Keratinocyte (primary cell): ENCODE data around the gene DHRSX.

Source experiments
- EZH2 ChIP-seq: IDR thresholded peaks from one replicate; pipeline ENCODE4 v1.6.1; 2012; ENCODE audit warnings: inconsistent platforms, mild to moderate bottlenecking, low read length, moderate library complexity
- TF ChIP-seq, protein P1 (sequence below), 3 experiments: IDR thresholded peaks in 1 of 3; conservative IDR thresholded peaks in 1 of 3; optimal IDR thresholded peaks in 1 of 3; 2 replicates in 2 of 3; 3 replicates in 1 of 3; pipeline versions ENCODE3 to v1.5.1; 2011; ENCODE audit warnings: low read length in 3 of 3, mild to moderate bottlenecking in 3 of 3, moderate library complexity in 2 of 3, control low read depth in 1 of 3, inconsistent platforms in 1 of 3; ENCODE audit not compliant: insufficient read depth in 2 of 3; ENCODE audit errors: extremely low read depth in 1 of 3

DNA sequence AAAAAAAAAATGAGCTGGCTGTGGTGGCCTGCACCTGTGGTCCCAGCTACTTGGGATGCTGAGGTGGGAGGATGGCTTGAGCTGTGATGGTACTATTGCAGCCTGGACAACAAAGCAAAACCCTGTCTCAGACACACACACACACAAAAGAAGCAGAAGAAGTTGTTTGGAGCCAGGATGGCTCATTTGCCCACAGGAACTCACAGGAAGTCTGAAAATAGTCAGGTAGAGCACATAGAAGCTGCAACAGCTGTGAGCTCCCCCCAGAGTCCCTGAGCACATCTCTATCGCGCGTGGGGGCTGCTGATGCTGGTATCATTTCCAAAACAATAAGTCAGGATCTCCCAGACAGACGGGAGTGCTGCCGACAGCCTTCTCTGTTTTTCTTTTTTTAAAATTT lies 13.4 kb upstream of the DHRSX start:
- TF ChIP-seq EZH2, result no peak
- TF ChIP-seq, protein P1, sequence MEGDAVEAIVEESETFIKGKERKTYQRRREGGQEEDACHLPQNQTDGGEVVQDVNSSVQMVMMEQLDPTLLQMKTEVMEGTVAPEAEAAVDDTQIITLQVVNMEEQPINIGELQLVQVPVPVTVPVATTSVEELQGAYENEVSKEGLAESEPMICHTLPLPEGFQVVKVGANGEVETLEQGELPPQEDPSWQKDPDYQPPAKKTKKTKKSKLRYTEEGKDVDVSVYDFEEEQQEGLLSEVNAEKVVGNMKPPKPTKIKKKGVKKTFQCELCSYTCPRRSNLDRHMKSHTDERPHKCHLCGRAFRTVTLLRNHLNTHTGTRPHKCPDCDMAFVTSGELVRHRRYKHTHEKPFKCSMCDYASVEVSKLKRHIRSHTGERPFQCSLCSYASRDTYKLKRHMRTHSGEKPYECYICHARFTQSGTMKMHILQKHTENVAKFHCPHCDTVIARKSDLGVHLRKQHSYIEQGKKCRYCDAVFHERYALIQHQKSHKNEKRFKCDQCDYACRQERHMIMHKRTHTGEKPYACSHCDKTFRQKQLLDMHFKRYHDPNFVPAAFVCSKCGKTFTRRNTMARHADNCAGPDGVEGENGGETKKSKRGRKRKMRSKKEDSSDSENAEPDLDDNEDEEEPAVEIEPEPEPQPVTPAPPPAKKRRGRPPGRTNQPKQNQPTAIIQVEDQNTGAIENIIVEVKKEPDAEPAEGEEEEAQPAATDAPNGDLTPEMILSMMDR (optimal IDR thresholded peaks at IDR 0.05 in 1 of 3, IDR thresholded peaks at IDR 0.05 in 1 of 3, conservative IDR thresholded peaks at IDR 0.05 in 1 of 3; ENCODE audit: extremely low read depth in 1 of 3, insufficient read depth in 2 of 3, low read length in 3 of 3), result no peak
